Measurements from ENCODE around the gene CLCN7.

CLCN7 gene

GRCh38 chr16:1432388-1433262 lies 42.2 kb downstream of the CLCN7 start:
- in situ Hi-C loops (cut with MboI; ENCODE audit: low sequenced_read_pairs) = no loop called here

GRCh38 chr16:1431497-1432270 lies 43.1 kb downstream of the CLCN7 start:
- in situ Hi-C loops (cut with MboI; ENCODE audit: low sequenced_read_pairs) = no loop called here

DNA sequence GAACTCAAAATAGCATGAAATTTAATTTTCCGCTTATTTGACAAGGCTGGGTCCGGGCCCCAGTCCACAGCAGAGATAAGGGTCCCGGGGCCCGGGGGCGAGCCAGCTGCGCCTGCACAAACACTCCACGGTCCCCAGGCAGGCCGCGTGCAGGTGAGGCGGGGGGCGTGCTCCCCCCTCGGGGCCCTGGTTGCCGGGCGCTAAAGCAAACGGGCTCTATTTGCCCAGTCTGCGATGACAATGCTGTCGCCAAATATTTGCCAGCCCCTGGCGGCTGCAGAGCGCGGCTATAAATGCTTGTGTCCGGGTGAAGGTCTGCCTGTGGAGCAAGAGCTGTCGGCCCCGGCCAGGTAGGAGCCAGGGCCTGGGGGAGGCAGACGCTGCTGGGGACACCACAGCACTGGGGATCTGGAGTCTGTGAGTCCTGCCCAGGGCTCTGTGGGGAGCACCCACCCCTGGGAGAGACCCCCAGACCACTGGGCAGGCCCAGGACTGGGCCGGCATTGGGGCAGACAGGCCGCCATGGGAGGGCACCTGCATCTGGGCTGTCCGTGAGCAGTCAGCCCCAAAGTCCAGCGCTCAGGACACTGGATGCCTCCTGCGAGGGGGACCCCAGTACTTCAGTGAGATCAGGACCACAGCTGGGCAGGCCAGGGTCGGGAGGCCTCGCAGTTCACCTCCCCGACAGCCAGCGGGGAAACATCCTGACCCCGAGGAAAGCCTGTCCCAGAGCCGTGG lies 43.9 kb downstream of the CLCN7 start, which contains the start of gene PERCC1:
Gene PERCC1 (plus strand): TSS at position 320 of the 738 bp plus-strand sequence. CDS start 1,516 bp downstream, outside the sequence.
- in situ Hi-C loops (cut with MboI; ENCODE audit: low sequenced_read_pairs) = no loop called here

- in situ Hi-C loops (cut with MboI; ENCODE audit: low sequenced_read_pairs) = no loop called here
These were observed 44.5 kb downstream of the CLCN7 start for GRCh38 chr16:1430214-1430758.

DNA sequence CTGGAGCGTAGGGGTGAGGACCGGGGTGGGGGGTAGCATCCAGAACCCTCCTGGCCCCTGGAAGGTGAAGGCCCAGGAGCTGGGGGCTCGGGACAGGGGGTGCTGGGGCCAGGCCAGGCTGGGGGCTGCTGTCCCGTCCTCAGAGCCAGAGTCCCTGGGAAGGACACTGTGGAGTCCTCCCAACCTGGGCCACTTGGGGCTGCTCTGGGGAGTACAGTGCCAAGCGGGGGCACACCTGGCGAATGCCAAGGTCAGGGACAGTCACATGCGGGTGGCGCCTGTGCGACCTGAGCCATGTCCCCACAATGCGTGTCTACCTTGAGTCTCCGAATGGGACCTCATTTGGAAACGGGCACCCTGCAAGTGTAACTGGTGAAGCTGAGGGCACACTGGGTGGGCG lies 45.2 kb downstream of the CLCN7 start:
- in situ Hi-C loops (cut with MboI; ENCODE audit: low sequenced_read_pairs) = no loop called here

- in situ Hi-C loops (cut with MboI; ENCODE audit: low sequenced_read_pairs) = no loop called here
These were observed 45.8 kb downstream of the CLCN7 start for GRCh38 chr16:1429012-1429411.

GRCh38 chr16:1428511-1428910 lies 46.3 kb downstream of the CLCN7 start:
- in situ Hi-C loops (cut with MboI; ENCODE audit: low sequenced_read_pairs) = no loop called here

GRCh38 chr16:1427473-1428461 lies 47.1 kb downstream of the CLCN7 start:
- in situ Hi-C loops (cut with MboI; ENCODE audit: low sequenced_read_pairs) = no loop called here

- in situ Hi-C loops (cut with MboI; ENCODE audit: low sequenced_read_pairs) = no loop called here
These were observed 47.9 kb downstream of the CLCN7 start for GRCh38 chr16:1426734-1427471.

GRCh38 chr16:1425616-1426370 lies 49.0 kb downstream of the CLCN7 start:
- in situ Hi-C loops (cut with MboI; ENCODE audit: low sequenced_read_pairs) = no loop called here

DNA sequence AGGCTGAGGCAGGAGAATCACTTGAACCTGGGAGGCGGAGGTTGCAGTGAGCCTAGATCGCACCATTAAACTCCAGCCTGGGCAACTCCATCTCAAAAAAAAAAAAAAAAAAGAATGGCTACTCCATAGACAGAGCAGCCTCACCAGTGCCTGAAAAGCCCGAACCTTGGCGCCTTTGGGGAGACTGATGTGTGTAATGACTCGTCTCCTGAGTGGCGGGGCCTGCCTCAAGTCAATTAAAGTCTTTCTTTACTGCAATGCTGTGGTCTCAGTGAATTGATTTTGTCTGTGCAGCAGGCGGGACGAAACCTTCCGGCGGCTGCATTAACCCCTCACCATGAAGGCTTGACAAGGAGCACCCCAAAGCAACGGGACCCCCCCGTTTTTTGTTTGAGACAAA lies 50.8 kb downstream of the CLCN7 start:
- in situ Hi-C loops (cut with MboI; ENCODE audit: low sequenced_read_pairs) = no loop called here

DNA sequence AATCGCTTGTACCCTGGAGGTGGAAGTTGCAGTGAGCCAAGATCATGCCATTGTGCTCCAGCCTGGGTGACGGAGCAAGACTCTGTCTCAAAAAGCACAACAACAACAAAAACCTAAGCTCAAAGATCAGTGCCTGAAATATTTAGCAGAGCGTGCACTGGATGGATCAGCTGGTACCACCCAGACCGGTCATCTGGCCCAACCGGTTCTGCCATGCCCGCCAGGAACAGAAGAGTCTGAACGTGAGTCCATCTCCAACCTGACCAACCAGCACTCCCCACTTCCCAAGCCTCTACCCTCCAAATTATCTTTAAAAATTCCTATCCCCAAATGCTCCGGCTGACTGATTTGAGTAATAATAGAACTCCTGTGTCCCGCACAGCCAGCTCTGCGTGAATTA lies 52.8 kb downstream of the CLCN7 start:
- in situ Hi-C loops (cut with MboI; ENCODE audit: low sequenced_read_pairs) = no loop called here

DNA sequence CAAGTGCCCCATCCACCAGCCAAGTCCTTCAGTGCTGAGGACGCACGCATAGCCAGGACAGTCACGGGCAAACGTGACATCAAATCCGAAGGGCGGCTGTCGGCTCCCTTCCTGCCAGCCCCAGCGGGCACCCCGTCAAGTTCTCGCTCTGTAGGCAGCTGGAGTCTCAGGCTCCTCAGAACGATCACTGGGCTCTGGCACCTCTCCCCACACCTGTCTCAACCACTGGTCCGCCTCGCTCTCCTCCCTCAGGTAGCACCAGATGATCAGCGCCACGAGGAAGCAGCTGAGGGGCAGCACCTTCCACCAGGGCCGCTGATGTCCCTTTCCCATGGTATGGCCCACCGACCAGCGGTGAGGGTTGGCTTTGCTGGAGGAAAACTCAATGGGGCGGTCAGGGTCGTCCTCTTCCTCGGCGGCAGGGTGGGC lies 54.7 kb downstream of the CLCN7 start:
- in situ Hi-C loops (cut with MboI; ENCODE audit: low sequenced_read_pairs) = no loop called here

GRCh38 chr16:1416521-1416941 lies 58.3 kb downstream of the CLCN7 start:
- in situ Hi-C loops (cut with MboI; ENCODE audit: low sequenced_read_pairs) = no loop called here

DNA sequence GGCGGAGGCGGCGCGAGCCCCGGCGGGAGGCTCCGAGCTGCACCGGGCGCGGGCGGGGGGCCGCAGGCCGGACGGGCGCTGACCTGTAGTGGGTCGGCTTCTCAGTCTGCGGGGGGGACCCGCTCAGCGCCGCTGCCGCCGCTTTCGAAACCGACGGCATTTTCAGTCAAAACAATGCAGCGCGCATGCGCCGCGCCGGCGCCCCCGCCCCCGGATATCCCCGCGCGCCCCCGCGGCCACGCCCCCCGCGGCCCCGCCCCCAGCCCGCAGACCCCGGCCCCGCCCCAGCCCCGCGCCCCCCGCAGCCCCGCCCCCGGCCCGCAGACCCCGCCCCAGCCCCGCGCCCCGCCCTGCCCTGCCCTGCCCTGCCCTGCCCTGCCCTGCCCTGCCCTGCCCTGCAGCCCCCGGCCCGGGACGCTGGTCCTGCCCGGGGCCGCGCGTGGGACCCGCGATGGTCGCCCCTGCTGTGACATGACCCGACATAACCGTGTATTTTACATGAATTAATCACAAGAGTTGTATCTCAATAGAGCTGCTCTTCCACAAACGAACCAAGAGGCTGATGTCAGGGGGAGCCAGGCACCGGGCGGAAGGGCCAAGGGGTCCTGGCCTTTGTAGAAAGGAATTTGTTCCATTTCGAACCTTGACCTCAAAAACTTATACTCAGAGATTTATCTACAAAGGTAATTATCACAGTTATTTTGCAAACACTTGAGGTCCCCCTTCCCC lies 60.1 kb downstream of the CLCN7 start, which contains the start of gene UNKL:
Gene UNKL (minus strand): TSS at position 173 of the 729 bp plus-strand sequence. CDS start 13 bp downstream, at position 160.
- in situ Hi-C loops (cut with MboI; ENCODE audit: low sequenced_read_pairs) = no loop called here

GRCh38 chr16:1413684-1414531 lies 60.9 kb downstream of the CLCN7 start:
- in situ Hi-C loops (cut with MboI; ENCODE audit: low sequenced_read_pairs) = no loop called here

DNA sequence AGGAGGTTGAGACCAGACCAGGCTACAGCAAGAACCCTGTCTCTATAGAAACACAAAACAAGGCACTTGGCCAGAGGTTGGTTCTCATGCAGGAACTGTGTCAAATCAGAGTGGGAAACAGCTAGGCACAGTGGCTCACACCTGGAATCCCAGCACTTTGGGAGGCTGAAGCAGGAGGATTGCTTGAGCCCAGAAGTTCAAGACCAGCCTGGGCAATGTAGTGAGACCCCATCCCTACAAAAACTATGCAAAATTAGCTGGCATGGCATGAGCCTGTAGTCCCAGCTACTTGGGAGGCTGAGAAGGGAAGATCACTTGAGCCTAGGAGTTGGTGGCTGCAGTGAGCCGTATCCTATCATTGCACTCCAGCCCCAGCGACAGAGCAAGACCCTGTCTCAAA lies 62.0 kb downstream of the CLCN7 start:
- in situ Hi-C loops (cut with MboI; ENCODE audit: low sequenced_read_pairs) = no loop called here
